GM19397 (cell line): ENCODE data around the gene HTR3B.
A peak's percentile ranks its signal among the peaks of the same experiment; 100 is the strongest.
"Not testable (repeated sequence)": the region's sequence is repeated elsewhere in the genome, so short reads cannot be mapped to it uniquely, and the experiment has no call there.

Experiments
- ATAC-seq: cut with Tn5 transposase; IDR thresholded peaks from one replicate; pipeline ENCODE4 v1.9.1; 2021; ENCODE audit warnings: mild to moderate bottlenecking, moderate library complexity; ENCODE audit not compliant: unreplicated experiment

Gene HTR3B

GRCh38 chr11:113904379-113905101, at the start of gene HTR3B:
Gene HTR3B, plus strand, starts transcription at chr11:113904796. Its CDS starts 138 bp downstream, at chr11:113904934.
- ATAC-seq: no peak

- no peak for ATAC-seq
These were observed 48.8 kb upstream of the HTR3B start for GRCh38 chr11:113855803-113856202.

- no peak for ATAC-seq
These were observed 47.4 kb upstream of the HTR3B start for GRCh38 chr11:113856966-113857759.

GRCh38 chr11:113859665-113860064, 44.9 kb upstream of the HTR3B start:
- ATAC-seq: no peak

GRCh38 chr11:113862435-113862834, 42.2 kb upstream of the HTR3B start:
- ATAC-seq: no peak

GRCh38 chr11:113864410-113864809, 40.2 kb upstream of the HTR3B start:
- no peak for ATAC-seq

GRCh38 chr11:113865873-113866272, 38.7 kb upstream of the HTR3B start:
- no peak for ATAC-seq

GRCh38 chr11:113867843-113868503, 36.6 kb upstream of the HTR3B start:
- no peak for ATAC-seq

- no peak for ATAC-seq
These were observed 33.3 kb upstream of the HTR3B start for GRCh38 chr11:113871336-113871735.

GRCh38 chr11:113873236-113873626, 31.4 kb upstream of the HTR3B start:
- no peak for ATAC-seq

- no peak for ATAC-seq
These were observed 30.5 kb upstream of the HTR3B start for GRCh38 chr11:113874096-113874495.

GRCh38 chr11:113874581-113875233, 29.9 kb upstream of the HTR3B start:
- ATAC-seq: peak; percentile 37

- ATAC-seq: peak; percentile 82
These were observed 29.1 kb upstream of the HTR3B start, which contains the start of gene USP28 for GRCh38 chr11:113875234-113876073. Gene USP28, minus strand, starts transcription at chr11:113875572. Its CDS starts 71 bp downstream, at chr11:113875501.

- ATAC-seq: no peak
These were observed 28.4 kb upstream of the HTR3B start for GRCh38 chr11:113876074-113876797.

- no peak for ATAC-seq
These were observed 27.6 kb upstream of the HTR3B start for GRCh38 chr11:113876798-113877669.

- ATAC-seq: no peak
These were observed 26.9 kb upstream of the HTR3B start for GRCh38 chr11:113877670-113878055.

GRCh38 chr11:113879446-113879845, 25.1 kb upstream of the HTR3B start:
- ATAC-seq: not testable (repeated sequence)

GRCh38 chr11:113880971-113881370, 23.6 kb upstream of the HTR3B start:
- ATAC-seq: no peak

- no peak for ATAC-seq
These were observed 22.7 kb upstream of the HTR3B start for GRCh38 chr11:113881856-113882255.
